A673 (cell line): ENCODE results near the gene CCDC12. TPM values are rescaled to one million over a fixed set of nuclear protein-coding genes. Genes with fewer than 3 reads are reported as not detected.

Experiments used
- BruUV-seq: library from RNA; stranded (reverse); fragments of 400-500 nt; replicated peaks from 2 replicates; lab custom pipeline; 2021; lab: Mats Ljungman, UMichigan
- CTCF ChIA-PET: fragments of 300-600 bp; sonication (Branson Sonifier 250); formaldehyde crosslinking; loops from one replicate; lab custom pipeline; 2022; ENCODE audit warnings: antibody characterized with exemption; lab: Charles Lee
- POLR2A ChIA-PET: fragments of 300-600 bp; sonication (Branson Sonifier 250); formaldehyde crosslinking; loops from one replicate; lab custom pipeline; 2022; ENCODE audit warnings: antibody characterized with exemption; ENCODE audit not compliant: low non-redundant PET; lab: Charles Lee
- DNase-seq: peaks from one replicate; pipeline ENCODE4 v3.0.0-alpha.2; 2015; ENCODE audit warnings: low spot score
- H3K27ac ChIP-seq: fragments of 200-600 bp; sonication (generic); 2 replicates; pipeline ENCODE4 v1.5.1; 2016; ENCODE audit warnings: mixed run types, low read depth, mild to moderate bottlenecking, mixed read lengths, antibody characterized with exemption, low read length; ENCODE audit not compliant: poor library complexity, severe bottlenecking
- H3K27me3 ChIP-seq: fragments of 200-600 bp; sonication (generic); replicated peaks from 2 replicates; pipeline ENCODE4 v1.6.1; 2017; ENCODE audit warnings: mixed run types, low read depth, mild to moderate bottlenecking, mixed read lengths, antibody characterized with exemption, low read length; ENCODE audit not compliant: insufficient read depth, poor library complexity
- H3K36me3 ChIP-seq: fragments of 200-600 bp; sonication (generic); 2 replicates; pipeline ENCODE4 v1.6.1; 2016; ENCODE audit warnings: mixed run types, mild to moderate bottlenecking, mixed read lengths, antibody characterized with exemption, low read length; ENCODE audit not compliant: insufficient read depth, poor library complexity, severe bottlenecking
- H3K4me1 ChIP-seq: fragments of 200-600 bp; sonication (generic); 2 replicates; pipeline ENCODE4 v1.6.1; 2017; ENCODE audit warnings: mixed run types, mild to moderate bottlenecking, mixed read lengths, antibody characterized with exemption, low read length; ENCODE audit not compliant: insufficient read depth, poor library complexity, severe bottlenecking
- H3K4me3 ChIP-seq: fragments of 200-600 bp; sonication (generic); 2 replicates; pipeline ENCODE4 v1.5.1; 2016; ENCODE audit warnings: low read depth, mixed run types, mild to moderate bottlenecking, mixed read lengths, low read length; ENCODE audit not compliant: poor library complexity, severe bottlenecking
- H3K9me3 ChIP-seq: fragments of 200-600 bp; sonication (generic); 2 replicates; pipeline ENCODE4 v1.6.1; 2016; ENCODE audit warnings: mixed run types, low read depth, mild to moderate bottlenecking, mixed read lengths, antibody characterized with exemption, low read length; ENCODE audit not compliant: poor library complexity, severe bottlenecking
- EZH2 ChIP-seq: fragments of 200-600 bp; sonication (generic); IDR thresholded peaks from 2 replicates; pipeline ENCODE4 v1.6.1; 2017; ENCODE audit warnings: borderline replicate concordance, low read depth, mild to moderate bottlenecking, mixed read lengths, antibody characterized with exemption, low read length; ENCODE audit not compliant: poor library complexity, severe bottlenecking
- intact Hi-C: fragments of 100-400 bp; cut with micrococcal nuclease; formaldehyde crosslinking; loops from one replicate; pipeline ENCODE4 v1.10.0; 2022; ENCODE audit not compliant: unreplicated experiment
- total RNA-seq: library from RNA; stranded (reverse); gene quantifications from 2 replicates; pipeline ENCODE4 v1.2.3, GENCODE V29; 2021
- TF ChIP-seq, protein P1 (sequence below): fragments of 300-800, 200-600 bp; sonication (generic); conservative IDR thresholded peaks from 2 replicates; pipeline ENCODE4 v1.5.1; 2017; ENCODE audit warnings: low read depth, mild to moderate bottlenecking, antibody characterized with exemption, low read length, moderate library complexity, mixed read lengths

Gene CCDC12
- total RNA-seq, 1 experiment from 2014 or later, result 28.2 TPM

DNA sequence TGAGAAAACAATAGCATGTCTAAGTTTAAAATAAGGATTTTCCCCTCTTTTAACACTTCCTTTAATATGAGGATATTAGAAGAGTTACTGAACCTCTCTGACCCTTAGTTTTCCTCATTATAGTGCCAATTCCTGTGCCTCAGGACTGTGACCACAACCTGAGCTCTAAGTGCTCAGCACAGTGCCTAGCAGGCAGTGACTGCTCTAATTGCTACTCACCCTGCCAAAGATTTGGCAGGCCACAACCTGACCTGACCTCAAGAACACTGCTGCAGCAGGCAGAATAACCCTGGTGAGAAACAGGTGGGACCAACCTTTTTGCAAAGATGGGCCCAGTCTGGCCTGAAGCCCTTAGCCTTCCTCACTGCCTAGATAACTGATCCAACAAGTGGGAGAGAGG, 38.6 kb upstream of the CCDC12 start:
- CTCF ChIA-PET, result no interaction called here
- Histone ChIP-seq H3K27me3 (no peaks in the 10 kb centered on the region), H3K4me1 (peaks cover 15% of the 10 kb centered on the region), H3K27ac (no peak overlapping the region), H3K36me3 (no peaks in the 10 kb centered on the region), H3K4me3 (no peak overlapping the region), H3K9me3 (no peaks in the 10 kb centered on the region)
- no peak for DNase-seq
- POLR2A ChIA-PET, result no interaction called here
- TF ChIP-seq, protein P1, sequence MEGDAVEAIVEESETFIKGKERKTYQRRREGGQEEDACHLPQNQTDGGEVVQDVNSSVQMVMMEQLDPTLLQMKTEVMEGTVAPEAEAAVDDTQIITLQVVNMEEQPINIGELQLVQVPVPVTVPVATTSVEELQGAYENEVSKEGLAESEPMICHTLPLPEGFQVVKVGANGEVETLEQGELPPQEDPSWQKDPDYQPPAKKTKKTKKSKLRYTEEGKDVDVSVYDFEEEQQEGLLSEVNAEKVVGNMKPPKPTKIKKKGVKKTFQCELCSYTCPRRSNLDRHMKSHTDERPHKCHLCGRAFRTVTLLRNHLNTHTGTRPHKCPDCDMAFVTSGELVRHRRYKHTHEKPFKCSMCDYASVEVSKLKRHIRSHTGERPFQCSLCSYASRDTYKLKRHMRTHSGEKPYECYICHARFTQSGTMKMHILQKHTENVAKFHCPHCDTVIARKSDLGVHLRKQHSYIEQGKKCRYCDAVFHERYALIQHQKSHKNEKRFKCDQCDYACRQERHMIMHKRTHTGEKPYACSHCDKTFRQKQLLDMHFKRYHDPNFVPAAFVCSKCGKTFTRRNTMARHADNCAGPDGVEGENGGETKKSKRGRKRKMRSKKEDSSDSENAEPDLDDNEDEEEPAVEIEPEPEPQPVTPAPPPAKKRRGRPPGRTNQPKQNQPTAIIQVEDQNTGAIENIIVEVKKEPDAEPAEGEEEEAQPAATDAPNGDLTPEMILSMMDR, result no peak
- no peak for TF ChIP-seq EZH2
- no TSS peak for BruUV-seq
- intact Hi-C loops, result no loop called here

DNA sequence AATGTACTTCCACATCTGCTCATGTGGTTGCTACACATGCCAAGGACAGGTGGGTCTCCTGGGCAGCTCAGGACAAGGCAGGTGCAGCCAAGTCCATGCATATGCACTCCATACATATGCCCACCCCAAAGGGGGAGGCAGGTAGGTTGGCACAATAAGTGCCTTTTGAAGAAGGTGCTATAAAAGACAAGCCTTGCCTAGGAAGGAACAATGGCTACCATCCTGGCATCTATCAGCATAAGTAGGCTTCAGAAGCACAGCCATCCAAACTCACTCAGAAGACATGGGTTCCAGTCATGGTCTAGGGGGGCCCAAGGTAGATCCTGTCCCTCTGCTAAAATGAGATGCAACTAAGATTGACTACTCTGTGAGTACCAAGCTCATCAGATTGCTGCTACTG, 37.5 kb upstream of the CCDC12 start:
- intact Hi-C loops, result no loop called here
- DNase-seq, result no peak
- ChIA-PET POLR2A (no interaction called here), CTCF (no interaction called here)
- no peak overlapping the region for H3K27ac ChIP-seq
- no peaks in the 10 kb centered on the region for H3K36me3 ChIP-seq
- no TSS peak for BruUV-seq
- H3K9me3 ChIP-seq, result no peaks in the 10 kb centered on the region
- peaks cover 15% of the 10 kb centered on the region for H3K4me1 ChIP-seq
- no peak overlapping the region for H3K4me3 ChIP-seq
- H3K27me3 ChIP-seq, result no peaks in the 10 kb centered on the region
- TF ChIP-seq EZH2, result no peak

DNA sequence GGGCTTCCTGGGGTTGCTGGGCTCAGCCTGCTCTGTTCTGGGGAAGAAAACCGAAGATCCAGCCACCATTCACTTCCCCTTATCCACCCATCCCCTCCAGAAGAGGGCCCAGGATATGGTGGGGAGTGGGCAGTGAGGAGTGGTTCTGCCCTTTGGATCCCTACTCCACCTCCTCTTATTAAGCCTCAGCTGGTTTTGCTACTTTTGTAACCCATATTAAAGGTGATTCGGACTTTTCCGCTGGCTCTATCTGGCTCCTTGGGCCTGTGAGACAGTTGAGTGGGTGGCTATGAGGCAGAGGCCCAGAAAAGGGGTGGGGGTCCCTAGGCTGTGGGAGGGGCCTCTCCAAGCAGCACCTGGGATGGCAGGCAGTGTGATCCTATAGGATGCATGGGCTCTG, 36.7 kb upstream of the CCDC12 start:
- Histone ChIP-seq H3K36me3 (no peaks in the 10 kb centered on the region), H3K27me3 (no peaks in the 10 kb centered on the region), H3K9me3 (no peaks in the 10 kb centered on the region), H3K4me3 (no peak overlapping the region), H3K4me1 (peaks cover 11% of the 10 kb centered on the region), H3K27ac (no peak overlapping the region)
- no TSS peak for BruUV-seq
- no peak for DNase-seq
- intact Hi-C loops, result no loop called here
- POLR2A ChIA-PET, result no interaction called here
- CTCF ChIA-PET, result no interaction called here
- TF ChIP-seq, protein P1, result no peak
- no peak for TF ChIP-seq EZH2
